HepG2 (cell line): ENCODE results near the gene RAB40C. TPM values are rescaled to one million over a fixed set of nuclear protein-coding genes. Genes with fewer than 3 reads are reported as not detected.

Experiments used
- ATAC-seq: fragments of 200-7000 bp; cut with Tn5 transposase; 3 replicates; pipeline ENCODE4 v1.9.1; 2020; ENCODE audit warnings: mild to moderate bottlenecking, moderate library complexity
- BruUV-seq: library from RNA; stranded (reverse); fragments of 400-500 nt; replicated peaks from 2 replicates; lab custom pipeline; 2021; lab: Mats Ljungman, UMichigan
- CTCF ChIA-PET: fragments of 300-600 bp; formaldehyde crosslinking; extraction: SDS; loops from one replicate; lab custom pipeline; 2021; ENCODE audit warnings: low total read pairs, inconsistent platforms, low intra/inter-chr PET ratio; lab: Yijun Ruan, JAX
- POLR2A ChIA-PET: fragments of 350-600 bp; sonication (Branson Sonifier 250); formaldehyde crosslinking; loops from one replicate; lab custom pipeline; 2020; ENCODE audit warnings: antibody characterized with exemption, inconsistent platforms; lab: Yijun Ruan, JAX
- DNase-seq: peaks from one replicate; pipeline ENCODE4 v3.0.0-alpha.2; 2015; ENCODE audit warnings: low spot score
- FAIRE-seq: peaks from 3 replicates; lab custom pipeline; 2011; peaks lifted over from hg19 to GRCh38; lab: Jason Lieb, UNC
- H2AFZ ChIP-seq: one replicate; pipeline ENCODE4 v1.6.1; 2011; ENCODE audit warnings: low read length, inconsistent platforms
- H3K27ac ChIP-seq: fragments of 300-600 bp; 3 replicates; pipeline ENCODE4 v1.8.0; 2011; ENCODE audit warnings: mixed run types, mild to moderate bottlenecking, mixed read lengths, low read length, inconsistent platforms; ENCODE audit not compliant: insufficient read depth; ENCODE audit errors: extremely low read length
- H3K27me3 ChIP-seq, 2 experiments: fragments of 200-600 bp in 1 of 2; 2 replicates in 1 of 2; 3 replicates in 1 of 2; pipeline versions ENCODE4 v1.6.0 to v1.8.0; 2011; ENCODE audit warnings: low read length in 2 of 2, mild to moderate bottlenecking in 2 of 2, moderate library complexity in 2 of 2, inconsistent platforms in 1 of 2; ENCODE audit not compliant: insufficient read depth in 2 of 2, control insufficient read depth in 1 of 2
- H3K36me3 ChIP-seq, 2 experiments: fragments of 200-600 bp in 1 of 2; replicated peaks in 1 of 2; 2 replicates in 1 of 2; 3 replicates in 1 of 2; pipeline versions ENCODE4 v1.5.1 to v1.8.0; 2011; ENCODE audit warnings: low read length in 2 of 2, inconsistent platforms in 1 of 2; ENCODE audit not compliant: insufficient read depth in 2 of 2, control insufficient read depth in 1 of 2
- H3K4me1 ChIP-seq: 2 replicates; pipeline ENCODE4 v1.5.1; 2012; ENCODE audit warnings: low read length, inconsistent platforms; ENCODE audit not compliant: insufficient read depth
- H3K4me2 ChIP-seq: 2 replicates; pipeline ENCODE4 v1.6.0; 2011; ENCODE audit warnings: low read depth, low read length, inconsistent platforms
- H3K4me3 ChIP-seq, 3 experiments: fragments of 200-600 bp in 1 of 3; sonication (generic), shearing (Covaris generic) in 1 of 3; replicated peaks in 1 of 3; 2 replicates each; pipeline ENCODE4 v1.5.1; 2011 to 2016; ENCODE audit warnings: low read length in 3 of 3, inconsistent platforms in 2 of 3, low read depth in 2 of 3, mild to moderate bottlenecking in 2 of 3, control low read depth in 1 of 3, mixed read lengths in 1 of 3; ENCODE audit not compliant: insufficient read depth in 1 of 3
- H3K79me2 ChIP-seq: one replicate; pipeline ENCODE4 v1.6.1; 2011; ENCODE audit warnings: low read length, inconsistent platforms; ENCODE audit not compliant: insufficient read depth
- H3K9ac ChIP-seq: 2 replicates; pipeline ENCODE4 v1.6.0; 2011; ENCODE audit warnings: mild to moderate bottlenecking, low read depth, low read length, inconsistent platforms; ENCODE audit not compliant: insufficient read depth
- H3K9me3 ChIP-seq: 2 replicates; pipeline ENCODE4 v1.5.1; 2012; ENCODE audit warnings: mild to moderate bottlenecking, low read length
- H4K20me1 ChIP-seq: 2 replicates; pipeline ENCODE4 v1.6.0; 2011; ENCODE audit warnings: inconsistent platforms, mild to moderate bottlenecking, low read length, moderate library complexity; ENCODE audit not compliant: insufficient read depth
- ATM ChIP-seq: fragments of 450-650 bp; IDR thresholded peaks from 2 replicates; pipeline ENCODE4 v1.7.1; 2017; ENCODE audit warnings: mild to moderate bottlenecking, borderline replicate concordance
- HNF4G ChIP-seq, 2 experiments: sonication (generic) in 1 of 2; formaldehyde crosslinking in 1 of 2; IDR thresholded peaks; 2 replicates each; pipeline versions ENCODE4 v1.4.0 to v1.6.1; 2011 to 2020; ENCODE audit warnings: borderline replicate concordance in 2 of 2, low read depth in 2 of 2, mild to moderate bottlenecking in 2 of 2, low read length in 1 of 2, missing genetic modification reagents in 1 of 2, moderate library complexity in 1 of 2
- MAX ChIP-seq: IDR thresholded peaks from 2 replicates; pipeline ENCODE4 v1.6.1; 2012; ENCODE audit warnings: inconsistent platforms
- ZFP62 ChIP-seq: sonication (generic); formaldehyde crosslinking; IDR thresholded peaks from 2 replicates; pipeline ENCODE4 v1.4.0; 2020; ENCODE audit warnings: missing genetic modification reagents
- ZNF414 ChIP-seq: sonication (generic); formaldehyde crosslinking; IDR thresholded peaks from 2 replicates; pipeline ENCODE4 v1.5.0; 2020; ENCODE audit warnings: missing genetic modification reagents
- ZNF556 ChIP-seq: sonication (generic); formaldehyde crosslinking; IDR thresholded peaks from 2 replicates; pipeline ENCODE4 v1.4.0; 2020; ENCODE audit warnings: mild to moderate bottlenecking, missing genetic modification reagents, borderline replicate concordance
- ZNF563 ChIP-seq: sonication (generic); formaldehyde crosslinking; IDR thresholded peaks from 2 replicates; pipeline ENCODE4 v1.8.0; 2022; ENCODE audit warnings: mild to moderate bottlenecking, moderate library complexity, missing genetic modification reagents
- ZNF800 ChIP-seq: sonication (generic); formaldehyde crosslinking; IDR thresholded peaks from 2 replicates; pipeline ENCODE4 v1.4.0; 2020; ENCODE audit warnings: missing genetic modification reagents
- WGBS: methylation state at CpG from one replicate; pipeline ENCODE4 v1.1.6; 2017; ENCODE audit warnings: low lambda C conversion rate; 5-methylcytosine and 5-hydroxymethylcytosine counted together
- in situ Hi-C: cut with HindIII; loops from 2 replicates; pipeline ENCODE4 v1.10.0; 2017; ENCODE audit warnings: low pct_unique_long_range_greater_than_20kb; ENCODE audit not compliant: extremely low pct_ligation_motif_present
- intact Hi-C: fragments of 100-400 bp; cut with micrococcal nuclease; formaldehyde crosslinking; loops from one replicate; pipeline ENCODE4 v1.10.0; 2022; ENCODE audit not compliant: unreplicated experiment
- polyA plus RNA-seq, 8 experiments: library from polyadenylated mRNA; depleted of rRNA in 3 of 8; stranded (reverse) in 7 of 8; unstranded in 1 of 8; fragments of >200 nt; fragmentation: Illumina TruSeq in 4 of 8; extraction: Trizol in 4 of 8; gene quantifications; 2 replicates each; pipeline versions ENCODE4 v1.2.1 to v1.2.3, GENCODE V29; 2011 to 2016; ENCODE audit warnings: low read depth in 4 of 8, missing spikeins in 1 of 8, mixed read lengths in 1 of 8; ENCODE audit not compliant: insufficient read depth in 1 of 8
- total RNA-seq, 5 experiments: library from RNA; depleted of rRNA; stranded (reverse); fragments of >200 nt; fragmentation: Illumina TruSeq; extraction: Trizol; gene quantifications; 2 replicates each; pipeline ENCODE4 v1.2.3, GENCODE V29; 2016; ENCODE audit warnings: low read depth in 1 of 5

Gene RAB40C
- total and polyA plus RNA-seq, 2 of the 13 experiments (the other 11 are each of a cell fraction or from before 2014, with no cell fraction given) = 7.7 to 11.5 TPM

DNA sequence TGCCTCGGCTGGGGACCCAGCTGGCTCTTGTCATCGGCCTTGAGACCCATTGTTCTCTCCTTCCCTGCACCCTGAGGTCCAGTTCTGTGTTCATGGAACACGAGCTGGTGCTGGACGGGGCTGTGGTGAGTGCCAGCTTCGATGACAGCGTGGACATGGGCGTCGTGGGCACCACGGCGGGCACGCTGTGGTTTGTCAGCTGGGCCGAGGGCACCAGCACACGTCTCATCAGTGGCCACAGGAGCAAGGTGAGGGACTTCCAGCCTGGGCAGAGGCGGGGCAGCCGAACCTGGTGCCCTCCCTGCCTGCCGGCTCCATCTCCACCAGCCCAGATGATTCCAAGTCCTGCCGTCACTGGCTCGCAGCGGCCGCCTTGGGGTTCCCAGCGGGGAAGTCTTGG, 72.7 kb downstream of the RAB40C start:
- Histone ChIP-seq H4K20me1 (no peaks in the 10 kb centered on the region), H3K4me1 (peaks cover 5% of the 10 kb centered on the region), H3K79me2 (no peaks in the 10 kb centered on the region), H3K36me3 (no peaks in the 10 kb centered on the region; a peak in 1 of 5 replicates), H3K27ac (no peak overlapping the region), H3K27me3 (no peaks in the 10 kb centered on the region), H3K9me3 (no peaks in the 10 kb centered on the region), H3K9ac (no peak overlapping the region), H2AFZ (no peak overlapping the region), H3K4me2 (no peak overlapping the region), H3K4me3 (no peak overlapping the region)
- DNase-seq = no peak
- in situ Hi-C loops = no loop called here
- intact Hi-C loops = no loop called here
- BruUV-seq = no TSS peak
- ChIA-PET CTCF (no interaction called here), POLR2A (no interaction called here)
- no peak for FAIRE-seq
- WGBS = 97% methylated on average over 17 of the region's 21 CpGs
- ATAC-seq = no peak
- TF ChIP-seq ZNF800 (CRISPR knock-in tag) = no peak

- Histone ChIP-seq H3K9me3 (no peaks in the 10 kb centered on the region), H3K36me3 (peaks cover 10 to 23% of the 10 kb centered on the region in 2 experiments; a peak in 3 of 5 replicates), H3K4me2 (no peak overlapping the region), H3K4me1 (peaks cover 18% of the 10 kb centered on the region), H3K4me3 (no peak overlapping the region), H2AFZ (no peak overlapping the region), H3K9ac (no peak overlapping the region), H3K27me3 (no peaks in the 10 kb centered on the region), H3K27ac (no peak overlapping the region), H4K20me1 (no peaks in the 10 kb centered on the region), H3K79me2 (peaks cover 17% of the 10 kb centered on the region)
- TF ChIP-seq ZFP62 (CRISPR knock-in tag) (no peak), MAX (no peak), ZNF556 (CRISPR knock-in tag) (no peak), HNF4G (IDR thresholded peaks at IDR 0.05; ENCODE audit: borderline replicate concordance, low read depth, low read length) (no peak), HNF4G (CRISPR knock-in tag; IDR thresholded peaks at IDR 0.05; ENCODE audit: borderline replicate concordance, low read depth) (no peak), ZNF414 (CRISPR knock-in tag) (no peak), ATM (no peak), ZNF563 (CRISPR knock-in tag) (no peak)
- ChIA-PET CTCF (no interaction called here), POLR2A (no interaction called here)
- no peak for FAIRE-seq
- ATAC-seq = no peak
- DNase-seq = no peak
- intact Hi-C loops = no loop called here
- WGBS = 95% methylated on average over 4 of the region's 13 CpGs
- BruUV-seq = no TSS peak
- in situ Hi-C loops = no loop called here
Measured at GRCh38 chr16:666572-666971, 76.7 kb downstream of the RAB40C start.
